ENCODE data around the gene DENND1A.

DENND1A gene

GRCh38 chr9:123607479-123607878 is 322.4 kb downstream of the DENND1A start:
- no peak overlapping the region for H3K9ac ChIP-seq (ENCODE audit: low read depth, low read length)
- no peaks in the 10 kb centered on the region for H3K4me1 ChIP-seq (ENCODE audit: insufficient read depth, low read length)
- H3K9me3 ChIP-seq (ENCODE audit: control insufficient read depth, insufficient read depth, low read length): no peaks in the 10 kb centered on the region
- no peaks in the 10 kb centered on the region; the same call in 1 of the 2 replicates for H3K36me3 ChIP-seq (ENCODE audit: insufficient read depth, low read length)

GRCh38 chr9:123606141-123606540 is 323.8 kb downstream of the DENND1A start:
- no peak overlapping the region for H3K9ac ChIP-seq (ENCODE audit: low read depth, low read length)
- no peaks in the 10 kb centered on the region for H3K9me3 ChIP-seq (ENCODE audit: control insufficient read depth, insufficient read depth, low read length)
- no peaks in the 10 kb centered on the region; the same call in 1 of the 2 replicates for H3K36me3 ChIP-seq (ENCODE audit: insufficient read depth, low read length)
- H3K4me1 ChIP-seq (ENCODE audit: insufficient read depth, low read length): no peaks in the 10 kb centered on the region

GRCh38 chr9:123605286-123605685 is 324.6 kb downstream of the DENND1A start:
- Histone ChIP-seq H3K4me1 (ENCODE audit: insufficient read depth, low read length) (no peaks in the 10 kb centered on the region), H3K9me3 (ENCODE audit: control insufficient read depth, insufficient read depth, low read length) (no peaks in the 10 kb centered on the region), H3K9ac (ENCODE audit: low read depth, low read length) (no peak overlapping the region), H3K36me3 (ENCODE audit: insufficient read depth, low read length) (no peaks in the 10 kb centered on the region; the same call in 1 of the 2 replicates)

- H3K4me1 ChIP-seq (ENCODE audit: insufficient read depth, low read length): no peaks in the 10 kb centered on the region
- H3K36me3 ChIP-seq (ENCODE audit: insufficient read depth, low read length): no peaks in the 10 kb centered on the region; the same call in 1 of the 2 replicates
- H3K9me3 ChIP-seq (ENCODE audit: control insufficient read depth, insufficient read depth, low read length): no peaks in the 10 kb centered on the region
- no peak overlapping the region for H3K9ac ChIP-seq (ENCODE audit: low read depth, low read length)
Observed at GRCh38 chr9:123604861-123605260, 325.1 kb downstream of the DENND1A start.

- Histone ChIP-seq H3K4me1 (ENCODE audit: insufficient read depth, low read length) (no peaks in the 10 kb centered on the region), H3K9ac (ENCODE audit: low read depth, low read length) (no peak overlapping the region), H3K9me3 (ENCODE audit: control insufficient read depth, insufficient read depth, low read length) (no peaks in the 10 kb centered on the region), H3K36me3 (ENCODE audit: insufficient read depth, low read length) (no peaks in the 10 kb centered on the region; the same call in 1 of the 2 replicates)
Observed at GRCh38 chr9:123601828-123602227, 328.1 kb downstream of the DENND1A start.

GRCh38 chr9:123599781-123600180 is 330.1 kb downstream of the DENND1A start:
- Histone ChIP-seq H3K9ac (ENCODE audit: low read depth, low read length) (no peak overlapping the region), H3K4me1 (ENCODE audit: insufficient read depth, low read length) (no peaks in the 10 kb centered on the region), H3K9me3 (ENCODE audit: control insufficient read depth, insufficient read depth, low read length) (no peaks in the 10 kb centered on the region), H3K36me3 (ENCODE audit: insufficient read depth, low read length) (no peaks in the 10 kb centered on the region; the same call in 1 of the 2 replicates)

GRCh38 chr9:123597876-123598556 is 331.9 kb downstream of the DENND1A start:
- Histone ChIP-seq H3K9me3 (ENCODE audit: control insufficient read depth, insufficient read depth, low read length) (no peaks in the 10 kb centered on the region), H3K36me3 (ENCODE audit: insufficient read depth, low read length) (no peaks in the 10 kb centered on the region), H3K4me1 (ENCODE audit: insufficient read depth, low read length) (no peaks in the 10 kb centered on the region), H3K9ac (ENCODE audit: low read depth, low read length) (no peak overlapping the region)

GRCh38 chr9:123597048-123597447 is 332.9 kb downstream of the DENND1A start:
- Histone ChIP-seq H3K9ac (ENCODE audit: low read depth, low read length) (no peak overlapping the region), H3K4me1 (ENCODE audit: insufficient read depth, low read length) (no peaks in the 10 kb centered on the region), H3K36me3 (ENCODE audit: insufficient read depth, low read length) (no peaks in the 10 kb centered on the region), H3K9me3 (ENCODE audit: control insufficient read depth, insufficient read depth, low read length) (no peaks in the 10 kb centered on the region)

GRCh38 chr9:123591283-123591682 is 338.6 kb downstream of the DENND1A start:
- H3K36me3 ChIP-seq (ENCODE audit: insufficient read depth, low read length): no peaks in the 10 kb centered on the region
- H3K9me3 ChIP-seq (ENCODE audit: control insufficient read depth, insufficient read depth, low read length): no peaks in the 10 kb centered on the region
- no peaks in the 10 kb centered on the region for H3K4me1 ChIP-seq (ENCODE audit: insufficient read depth, low read length)
- H3K9ac ChIP-seq (ENCODE audit: low read depth, low read length): no peak overlapping the region

GRCh38 chr9:123590499-123590898 is 339.4 kb downstream of the DENND1A start:
- H3K9ac ChIP-seq (ENCODE audit: low read depth, low read length): no peak overlapping the region
- H3K4me1 ChIP-seq (ENCODE audit: insufficient read depth, low read length): no peaks in the 10 kb centered on the region
- no peaks in the 10 kb centered on the region for H3K36me3 ChIP-seq (ENCODE audit: insufficient read depth, low read length)
- no peaks in the 10 kb centered on the region for H3K9me3 ChIP-seq (ENCODE audit: control insufficient read depth, insufficient read depth, low read length)

- H3K9me3 ChIP-seq (ENCODE audit: control insufficient read depth, insufficient read depth, low read length): no peaks in the 10 kb centered on the region
- H3K36me3 ChIP-seq (ENCODE audit: insufficient read depth, low read length): no peaks in the 10 kb centered on the region
Observed at GRCh38 chr9:123589361-123590239, 340.3 kb downstream of the DENND1A start.

GRCh38 chr9:123586275-123586674 is 343.7 kb downstream of the DENND1A start:
- Histone ChIP-seq H3K4me1 (ENCODE audit: insufficient read depth, low read length) (no peaks in the 10 kb centered on the region), H3K9ac (ENCODE audit: low read depth, low read length) (no peak overlapping the region), H3K36me3 (ENCODE audit: insufficient read depth, low read length) (no peaks in the 10 kb centered on the region), H3K9me3 (ENCODE audit: control insufficient read depth, insufficient read depth, low read length) (no peaks in the 10 kb centered on the region)

More at GRCh38 chr9:123589361-123590239, 340.3 kb downstream of the DENND1A start:
- H3K4me1 ChIP-seq (ENCODE audit: insufficient read depth, low read length): no peaks in the 10 kb centered on the region
- no peak overlapping the region for H3K9ac ChIP-seq (ENCODE audit: low read depth, low read length)

- H3K4me1 ChIP-seq (ENCODE audit: insufficient read depth, low read length): no peaks in the 10 kb centered on the region
- H3K9ac ChIP-seq (ENCODE audit: low read depth, low read length): no peak overlapping the region
- no peaks in the 10 kb centered on the region for H3K36me3 ChIP-seq (ENCODE audit: insufficient read depth, low read length)
- H3K9me3 ChIP-seq (ENCODE audit: control insufficient read depth, insufficient read depth, low read length): no peaks in the 10 kb centered on the region
Observed at GRCh38 chr9:123584202-123585176, 345.4 kb downstream of the DENND1A start.

- Histone ChIP-seq H3K9ac (ENCODE audit: low read depth, low read length) (no peak overlapping the region), H3K9me3 (ENCODE audit: control insufficient read depth, insufficient read depth, low read length) (no peaks in the 10 kb centered on the region), H3K36me3 (ENCODE audit: insufficient read depth, low read length) (no peaks in the 10 kb centered on the region), H3K4me1 (ENCODE audit: insufficient read depth, low read length) (no peaks in the 10 kb centered on the region)
Observed at GRCh38 chr9:123583646-123584045, 346.3 kb downstream of the DENND1A start.
